Measurements from ENCODE around the gene STX16.

DNA sequence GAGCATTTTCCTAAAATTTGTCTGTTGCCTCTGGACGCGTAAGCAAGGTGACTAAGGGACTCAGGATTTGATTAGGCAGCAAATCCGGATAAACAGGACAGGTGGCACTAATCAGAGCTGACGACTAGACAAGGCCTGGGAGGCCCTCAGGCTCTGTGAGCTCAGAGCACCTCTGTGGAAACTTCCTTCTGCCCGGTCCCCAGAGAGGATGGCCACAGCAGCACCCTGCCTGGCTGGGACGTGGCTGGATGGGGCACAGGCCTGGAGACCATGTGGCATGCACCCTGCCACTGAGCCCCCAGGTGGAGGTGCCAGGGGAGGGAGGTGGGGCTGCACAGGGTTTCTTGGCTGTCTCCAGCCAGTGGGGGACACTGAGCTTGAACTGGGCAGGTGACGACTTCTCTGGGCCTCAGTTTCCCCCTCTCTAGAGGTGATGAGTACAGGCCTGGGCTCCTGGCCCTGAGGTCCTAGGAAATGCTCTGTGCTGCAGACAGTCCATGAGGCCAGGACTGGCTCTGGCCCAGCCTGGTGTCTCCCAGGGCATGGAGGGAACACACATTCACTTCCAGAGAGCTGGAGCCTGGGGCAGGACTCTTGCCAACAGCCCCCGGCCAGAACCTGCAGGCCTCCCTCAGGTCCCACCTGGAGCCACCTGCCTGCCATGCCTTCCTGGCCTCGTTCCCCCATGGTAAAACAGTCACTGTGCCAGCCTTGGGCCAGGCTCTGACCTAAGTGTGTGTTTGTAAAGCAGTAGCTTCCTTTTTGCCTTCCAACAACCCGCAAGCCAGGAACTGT lies 39.6 kb upstream of the STX16 start:
- TF ChIP-seq EP300 (IDR thresholded peaks at IDR 0.05; ENCODE audit: borderline replicate concordance) (no peak), CREB1 (IDR thresholded peaks at IDR 0.05; ENCODE audit: low read depth) (no peak), TEAD4 (IDR thresholded peaks at IDR 0.05) (no peak), TAF1 (IDR thresholded peaks at IDR 0.05; ENCODE audit: low read depth) (no peak), CEBPB (IDR thresholded peaks at IDR 0.05) (no peak), RAD21 (IDR thresholded peaks at IDR 0.05; ENCODE audit: low read depth) (no peak), TCF12 (IDR thresholded peaks at IDR 0.05; ENCODE audit: low read depth) (no peak), YY1 (IDR thresholded peaks at IDR 0.05; ENCODE audit: low read depth) (no peak), FOXM1 (IDR thresholded peaks at IDR 0.05; ENCODE audit: borderline replicate concordance, low read depth) (no peak), NFIC (IDR thresholded peaks at IDR 0.05) (no peak), REST (IDR thresholded peaks at IDR 0.05; ENCODE audit: low read depth) (no peak)
